NT2/D1 (cell line): ENCODE results near the gene GJA1.

Experiments
- SUZ12 ChIP-seq: IDR thresholded peaks from 2 replicates; pipeline ENCODE4 v1.6.1; 2011; ENCODE audit not compliant: insufficient read length, insufficient read depth; ENCODE audit errors: extremely low read depth
- YY1 ChIP-seq: IDR thresholded peaks from 2 replicates; pipeline ENCODE4 v1.6.1; 2011; ENCODE audit not compliant: insufficient read length, insufficient read depth
- ZNF274 ChIP-seq: IDR thresholded peaks from 2 replicates; pipeline ENCODE4 v1.6.1; 2011; ENCODE audit warnings: mild to moderate bottlenecking, low read depth, low read length

GRCh38 chr6:121482751-121483150 lies 47.3 kb downstream of the GJA1 start:
- no peak for TF ChIP-seq SUZ12
- no peak for TF ChIP-seq YY1
- TF ChIP-seq ZNF274 = no peak
